Astrocyte (in vitro differentiated cells and primary cell): ENCODE data around the gene NTN4. TPM values are rescaled to one million over a fixed set of nuclear protein-coding genes. Genes with fewer than 3 reads are reported as not detected.
"Not testable (repeated sequence)": the region's sequence is repeated elsewhere in the genome, so short reads cannot be mapped to it uniquely, and the experiment has no call there.

Experiments
- DNase-seq: peaks from one replicate; pipeline ENCODE4 v3.0.0-alpha.2; 2010; ENCODE audit warnings: low read depth
- FAIRE-seq: peaks from 2 replicates; lab custom pipeline; 2011; peaks lifted over from hg19 to GRCh38; lab: Jason Lieb, UNC
- H2AFZ ChIP-seq: 2 replicates; pipeline ENCODE4 v1.6.0; 2012; ENCODE audit warnings: low read depth, low read length, inconsistent platforms
- H3K27ac ChIP-seq: 2 replicates; pipeline ENCODE4 v1.5.1; 2011; ENCODE audit warnings: low read depth, low read length, inconsistent platforms
- H3K27me3 ChIP-seq: 2 replicates; pipeline ENCODE4 v1.6.0; 2011; ENCODE audit warnings: low read length, inconsistent platforms; ENCODE audit not compliant: insufficient read depth
- H3K36me3 ChIP-seq: 2 replicates; pipeline ENCODE4 v1.5.1; 2011; ENCODE audit warnings: low read length, inconsistent platforms; ENCODE audit not compliant: insufficient read depth
- H3K4me1 ChIP-seq: 2 replicates; pipeline ENCODE4 v1.5.1; 2011; ENCODE audit warnings: low read length, inconsistent platforms; ENCODE audit not compliant: insufficient read depth
- H3K4me2 ChIP-seq: 2 replicates; pipeline ENCODE4 v1.6.0; 2012; ENCODE audit warnings: low read length, inconsistent platforms
- H3K4me3 ChIP-seq: 2 replicates; pipeline ENCODE4 v1.5.1; 2011; ENCODE audit warnings: low read depth, mild to moderate bottlenecking, low read length, inconsistent platforms; ENCODE audit not compliant: insufficient read depth
- H3K79me2 ChIP-seq: 2 replicates; pipeline ENCODE4 v1.6.0; 2012; ENCODE audit warnings: mild to moderate bottlenecking, low read length, inconsistent platforms; ENCODE audit not compliant: insufficient read depth
- H3K9ac ChIP-seq: 2 replicates; pipeline ENCODE4 v1.6.0; 2012; ENCODE audit warnings: mild to moderate bottlenecking, low read length, inconsistent platforms
- H3K9me3 ChIP-seq: 2 replicates; pipeline ENCODE4 v1.5.1; 2012; ENCODE audit warnings: low read depth, mild to moderate bottlenecking, low read length, inconsistent platforms; ENCODE audit not compliant: insufficient read depth
- H4K20me1 ChIP-seq: 2 replicates; pipeline ENCODE4 v1.6.0; 2012; ENCODE audit warnings: low read length, inconsistent platforms; ENCODE audit not compliant: insufficient read depth
- H3K27ac Mint-ChIP-seq: one replicate; pipeline ENCODE4 v1.8.0; 2021; ENCODE audit warnings: mild to moderate bottlenecking, mixed read lengths; ENCODE audit not compliant: unreplicated experiment
- H3K27me3 Mint-ChIP-seq: one replicate; pipeline ENCODE4 v1.8.0; 2021; ENCODE audit warnings: low read depth, mixed read lengths; ENCODE audit not compliant: unreplicated experiment
- H3K36me3 Mint-ChIP-seq: one replicate; pipeline ENCODE4 v1.8.0; 2021; ENCODE audit warnings: low read depth, mixed read lengths; ENCODE audit not compliant: unreplicated experiment
- H3K4me1 Mint-ChIP-seq: one replicate; pipeline ENCODE4 v1.8.0; 2021; ENCODE audit warnings: low read depth, mixed read lengths; ENCODE audit not compliant: unreplicated experiment
- H3K4me3 Mint-ChIP-seq: one replicate; pipeline ENCODE4 v1.8.0; 2021; ENCODE audit warnings: mild to moderate bottlenecking, moderate library complexity, mixed read lengths; ENCODE audit not compliant: unreplicated experiment
- H3K9me3 Mint-ChIP-seq: one replicate; pipeline ENCODE4 v1.8.0; 2021; ENCODE audit warnings: mild to moderate bottlenecking, mixed read lengths; ENCODE audit not compliant: unreplicated experiment
- EZH2 ChIP-seq: IDR thresholded peaks from 2 replicates; pipeline ENCODE4 v1.6.1; 2012; ENCODE audit warnings: mild to moderate bottlenecking, low read length, inconsistent platforms; ENCODE audit not compliant: insufficient read depth
- total RNA-seq: library from RNA; stranded (reverse); gene quantifications from 2 replicates; pipeline ENCODE4 v1.2.1, GENCODE V29; 2021
- TF ChIP-seq, protein P1 (sequence below): IDR thresholded peaks from 2 replicates; pipeline ENCODE4 v1.5.1; 2011; ENCODE audit warnings: low read depth, mild to moderate bottlenecking, inconsistent platforms, low read length, moderate library complexity; ENCODE audit not compliant: insufficient read depth

The NTN4 gene
- total RNA-seq, 1 donor from 2014 or later, result 28.9 TPM

DNA sequence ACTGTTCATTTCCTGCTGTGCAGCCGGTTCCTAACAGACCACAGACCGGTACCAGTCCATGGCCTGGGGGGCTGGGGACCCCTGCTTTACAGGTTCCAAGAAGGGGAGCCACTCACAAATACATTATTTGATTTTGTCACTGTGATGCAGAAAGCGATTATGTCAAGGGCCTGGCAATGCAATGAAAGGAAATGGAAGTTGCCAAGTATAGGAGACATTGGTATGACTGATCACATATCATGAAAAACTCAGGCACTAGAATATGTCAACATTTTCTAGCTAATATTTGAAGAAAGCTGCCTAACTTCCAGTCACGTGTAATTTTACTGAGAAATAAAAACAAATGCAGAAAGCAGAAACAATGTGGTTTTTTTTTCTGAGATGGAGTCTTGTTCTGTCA lies 170.4 kb downstream of the NTN4 start:
- no peaks in the 10 kb centered on the region for H3K36me3 Mint-ChIP-seq
- Histone ChIP-seq H2AFZ (no peak overlapping the region), H3K9ac (no peak overlapping the region), H3K27ac (no peak overlapping the region), H4K20me1 (no peaks in the 10 kb centered on the region), H3K27me3 (no peaks in the 10 kb centered on the region), H3K4me1 (peaks cover 11% of the 10 kb centered on the region), H3K36me3 (no peaks in the 10 kb centered on the region), H3K79me2 (no peaks in the 10 kb centered on the region), H3K4me2 (no peak overlapping the region), H3K4me3 (no peak overlapping the region), H3K9me3 (no peaks in the 10 kb centered on the region)
- FAIRE-seq (no peak), DNase-seq (no peak)
- TF ChIP-seq, protein P1, sequence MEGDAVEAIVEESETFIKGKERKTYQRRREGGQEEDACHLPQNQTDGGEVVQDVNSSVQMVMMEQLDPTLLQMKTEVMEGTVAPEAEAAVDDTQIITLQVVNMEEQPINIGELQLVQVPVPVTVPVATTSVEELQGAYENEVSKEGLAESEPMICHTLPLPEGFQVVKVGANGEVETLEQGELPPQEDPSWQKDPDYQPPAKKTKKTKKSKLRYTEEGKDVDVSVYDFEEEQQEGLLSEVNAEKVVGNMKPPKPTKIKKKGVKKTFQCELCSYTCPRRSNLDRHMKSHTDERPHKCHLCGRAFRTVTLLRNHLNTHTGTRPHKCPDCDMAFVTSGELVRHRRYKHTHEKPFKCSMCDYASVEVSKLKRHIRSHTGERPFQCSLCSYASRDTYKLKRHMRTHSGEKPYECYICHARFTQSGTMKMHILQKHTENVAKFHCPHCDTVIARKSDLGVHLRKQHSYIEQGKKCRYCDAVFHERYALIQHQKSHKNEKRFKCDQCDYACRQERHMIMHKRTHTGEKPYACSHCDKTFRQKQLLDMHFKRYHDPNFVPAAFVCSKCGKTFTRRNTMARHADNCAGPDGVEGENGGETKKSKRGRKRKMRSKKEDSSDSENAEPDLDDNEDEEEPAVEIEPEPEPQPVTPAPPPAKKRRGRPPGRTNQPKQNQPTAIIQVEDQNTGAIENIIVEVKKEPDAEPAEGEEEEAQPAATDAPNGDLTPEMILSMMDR, result no peak
- TF ChIP-seq EZH2, result no peak
- no peaks in the 10 kb centered on the region for H3K9me3 Mint-ChIP-seq
- H3K4me1 Mint-ChIP-seq, result no peaks in the 10 kb centered on the region
- no peak overlapping the region for H3K4me3 Mint-ChIP-seq
- H3K27me3 Mint-ChIP-seq, result no peaks in the 10 kb centered on the region
- H3K27ac Mint-ChIP-seq, result no peak overlapping the region

DNA sequence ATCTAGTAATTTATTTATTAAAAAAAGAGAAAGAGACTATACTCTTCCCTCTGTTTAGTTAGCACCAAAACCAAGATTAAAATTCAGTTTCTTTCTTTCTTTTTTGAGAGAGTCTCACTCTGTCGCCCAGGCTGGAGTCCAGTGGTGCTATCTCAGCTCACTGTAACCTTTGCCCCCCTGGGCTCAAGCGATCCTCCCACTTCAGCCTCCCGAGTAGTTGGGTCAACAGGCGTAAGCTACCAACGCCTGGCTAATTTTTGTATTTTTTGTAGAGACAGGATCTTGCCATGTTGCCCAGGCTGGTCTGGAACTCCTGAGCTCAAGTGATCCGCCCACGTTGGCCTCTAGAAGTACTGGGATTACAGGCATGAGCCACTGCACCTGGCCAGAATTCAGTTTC lies 174.1 kb downstream of the NTN4 start:
- H3K4me2 ChIP-seq, H3K27ac Mint-ChIP-seq, H3K27ac ChIP-seq, H2AFZ ChIP-seq, H3K4me3 Mint-ChIP-seq, H3K9ac ChIP-seq, H3K36me3 Mint-ChIP-seq, H3K4me3 ChIP-seq, H4K20me1 ChIP-seq, H3K4me1 ChIP-seq, DNase-seq, H3K27me3 Mint-ChIP-seq, H3K79me2 ChIP-seq, H3K27me3 ChIP-seq, H3K9me3 ChIP-seq, H3K9me3 Mint-ChIP-seq, FAIRE-seq, H3K4me1 Mint-ChIP-seq, H3K36me3 ChIP-seq: not testable (repeated sequence)

DNA sequence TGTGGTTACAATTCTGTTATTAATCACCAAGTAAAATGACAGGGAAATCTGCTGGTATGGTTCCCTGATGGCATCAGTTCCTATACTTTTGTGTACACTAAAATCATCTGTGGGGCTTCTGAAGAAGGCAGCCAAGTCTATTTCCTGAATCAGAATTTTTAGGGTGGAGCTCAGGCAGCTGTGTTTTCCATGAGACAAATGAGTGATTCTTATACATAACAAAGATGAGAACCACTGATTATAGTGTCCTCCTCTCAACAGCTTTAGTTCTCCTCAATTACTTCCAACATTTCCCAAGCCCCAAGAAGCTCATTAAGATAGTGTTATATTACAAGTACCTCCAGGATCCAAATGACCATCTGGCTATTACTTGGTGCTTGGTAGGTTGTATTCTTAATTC lies 174.8 kb downstream of the NTN4 start:
- DNase-seq, result peak; percentile 60
- Histone ChIP-seq H3K9me3 (no peaks in the 10 kb centered on the region), H2AFZ (no peak overlapping the region), H3K79me2 (no peaks in the 10 kb centered on the region), H3K27me3 (no peaks in the 10 kb centered on the region), H3K9ac (no peak overlapping the region), H3K4me1 (peaks cover 7% of the 10 kb centered on the region), H3K4me2 (no peak overlapping the region), H3K4me3 (no peak overlapping the region), H3K36me3 (no peaks in the 10 kb centered on the region), H3K27ac (no peak overlapping the region), H4K20me1 (no peaks in the 10 kb centered on the region)
- H3K27me3 Mint-ChIP-seq, result no peaks in the 10 kb centered on the region
- H3K9me3 Mint-ChIP-seq, result no peaks in the 10 kb centered on the region
- no peak overlapping the region for H3K27ac Mint-ChIP-seq
- H3K36me3 Mint-ChIP-seq, result no peaks in the 10 kb centered on the region
- no peak for FAIRE-seq
- TF ChIP-seq, protein P1, result no peak
- TF ChIP-seq EZH2, result no peak
- no peaks in the 10 kb centered on the region for H3K4me1 Mint-ChIP-seq
- no peak overlapping the region for H3K4me3 Mint-ChIP-seq
